Stimulated activated naive CD8-positive, alpha-beta T cell treated with anti-CD3 and anti-CD28 coated beads, Interleukin-15, Interleukin-2, amounts not matched to agents 100 ng/mL and 50 ng/mL, for 24 hours (primary cell): ENCODE measurements around the gene VGLL4.
A peak's percentile ranks its signal among the peaks of the same experiment; 100 is the strongest.

ENCODE experiments used
- H3K27ac Mint-ChIP-seq: one replicate; pipeline ENCODE4 v1.8.0; 2021; ENCODE audit warnings: mild to moderate bottlenecking, mixed read lengths
- H3K27me3 Mint-ChIP-seq: one replicate; pipeline ENCODE4 v1.8.0; 2021; ENCODE audit warnings: mixed read lengths
- H3K36me3 Mint-ChIP-seq: one replicate; pipeline ENCODE4 v1.8.0; 2021; ENCODE audit warnings: low read depth, mixed read lengths
- H3K4me1 Mint-ChIP-seq: one replicate; pipeline ENCODE4 v1.8.0; 2021; ENCODE audit warnings: low read depth, mixed read lengths
- H3K4me3 Mint-ChIP-seq: one replicate; pipeline ENCODE4 v1.8.0; 2021; ENCODE audit warnings: mild to moderate bottlenecking, mixed read lengths
- H3K9me3 Mint-ChIP-seq: one replicate; pipeline ENCODE4 v1.8.0; 2021; ENCODE audit warnings: mixed read lengths

VGLL4 gene

GRCh38 chr3:11566478-11566877 lies 77.2 kb downstream of the VGLL4 start:
- Mint-ChIP-seq H3K36me3 (peaks cover 21% of the 10 kb centered on the region), H3K27ac (peak overlapping the region; percentile 42), H3K4me1 (peaks cover 13% of the 10 kb centered on the region), H3K4me3 (no peak overlapping the region), H3K9me3 (no peaks in the 10 kb centered on the region), H3K27me3 (no peaks in the 10 kb centered on the region)

- peaks cover 11% of the 10 kb centered on the region for H3K4me1 Mint-ChIP-seq
- H3K36me3 Mint-ChIP-seq, result peaks cover 21% of the 10 kb centered on the region
- no peaks in the 10 kb centered on the region for H3K9me3 Mint-ChIP-seq
- H3K27me3 Mint-ChIP-seq, result no peaks in the 10 kb centered on the region
- no peak overlapping the region for H3K27ac Mint-ChIP-seq
- H3K4me3 Mint-ChIP-seq, result no peak overlapping the region
Observed at GRCh38 chr3:11565932-11566331, 77.8 kb downstream of the VGLL4 start.

- H3K27ac Mint-ChIP-seq, result no peak overlapping the region
- H3K4me1 Mint-ChIP-seq, result peaks cover 7% of the 10 kb centered on the region
- no peak overlapping the region for H3K4me3 Mint-ChIP-seq
- peaks cover 22% of the 10 kb centered on the region for H3K36me3 Mint-ChIP-seq
- no peaks in the 10 kb centered on the region for H3K27me3 Mint-ChIP-seq
- H3K9me3 Mint-ChIP-seq, result no peaks in the 10 kb centered on the region
Observed at GRCh38 chr3:11565492-11565891, 78.2 kb downstream of the VGLL4 start.

GRCh38 chr3:11565072-11565471 lies 78.6 kb downstream of the VGLL4 start:
- H3K36me3 Mint-ChIP-seq, result peaks cover 26% of the 10 kb centered on the region
- no peak overlapping the region for H3K27ac Mint-ChIP-seq
- peaks cover 7% of the 10 kb centered on the region for H3K4me1 Mint-ChIP-seq
- no peaks in the 10 kb centered on the region for H3K27me3 Mint-ChIP-seq
- H3K4me3 Mint-ChIP-seq, result no peak overlapping the region
- H3K9me3 Mint-ChIP-seq, result no peaks in the 10 kb centered on the region

GRCh38 chr3:11564577-11565001 lies 79.1 kb downstream of the VGLL4 start:
- no peak overlapping the region for H3K27ac Mint-ChIP-seq
- H3K4me3 Mint-ChIP-seq, result no peak overlapping the region
- peaks cover 7% of the 10 kb centered on the region for H3K4me1 Mint-ChIP-seq
- H3K9me3 Mint-ChIP-seq, result no peaks in the 10 kb centered on the region
- H3K27me3 Mint-ChIP-seq, result no peaks in the 10 kb centered on the region
- peaks cover 31% of the 10 kb centered on the region for H3K36me3 Mint-ChIP-seq

- H3K27ac Mint-ChIP-seq, result no peak overlapping the region
- peaks cover 31% of the 10 kb centered on the region for H3K36me3 Mint-ChIP-seq
- H3K27me3 Mint-ChIP-seq, result no peaks in the 10 kb centered on the region
- no peaks in the 10 kb centered on the region for H3K9me3 Mint-ChIP-seq
- H3K4me3 Mint-ChIP-seq, result no peak overlapping the region
- peaks cover 7% of the 10 kb centered on the region for H3K4me1 Mint-ChIP-seq
Observed at GRCh38 chr3:11563865-11564185, 79.9 kb downstream of the VGLL4 start.

- Mint-ChIP-seq H3K27ac (no peak overlapping the region), H3K27me3 (no peaks in the 10 kb centered on the region), H3K9me3 (no peaks in the 10 kb centered on the region), H3K4me3 (no peak overlapping the region), H3K36me3 (peaks cover 31% of the 10 kb centered on the region), H3K4me1 (peaks cover 6% of the 10 kb centered on the region)
Observed at GRCh38 chr3:11563159-11563864, 80.4 kb downstream of the VGLL4 start.

- peaks cover 39% of the 10 kb centered on the region for H3K36me3 Mint-ChIP-seq
- H3K4me3 Mint-ChIP-seq, result no peak overlapping the region
- H3K27me3 Mint-ChIP-seq, result no peaks in the 10 kb centered on the region
- peaks cover 9% of the 10 kb centered on the region for H3K4me1 Mint-ChIP-seq
- peak overlapping the region; percentile 6 for H3K27ac Mint-ChIP-seq
- no peaks in the 10 kb centered on the region for H3K9me3 Mint-ChIP-seq
Observed at GRCh38 chr3:11562277-11562881, 81.3 kb downstream of the VGLL4 start.

- Mint-ChIP-seq H3K9me3 (no peaks in the 10 kb centered on the region), H3K27me3 (no peaks in the 10 kb centered on the region), H3K36me3 (peaks cover 41% of the 10 kb centered on the region), H3K4me3 (no peak overlapping the region), H3K27ac (peak overlapping the region; percentile 58), H3K4me1 (peaks cover 12% of the 10 kb centered on the region)
Observed at GRCh38 chr3:11560746-11561145, 83.0 kb downstream of the VGLL4 start.

- H3K4me3 Mint-ChIP-seq, result no peak overlapping the region
- H3K27me3 Mint-ChIP-seq, result no peaks in the 10 kb centered on the region
- peaks cover 44% of the 10 kb centered on the region for H3K36me3 Mint-ChIP-seq
- peak overlapping the region; percentile 58 for H3K27ac Mint-ChIP-seq
- H3K9me3 Mint-ChIP-seq, result no peaks in the 10 kb centered on the region
- H3K4me1 Mint-ChIP-seq, result peaks cover 12% of the 10 kb centered on the region
Observed at GRCh38 chr3:11559816-11560633, 83.7 kb downstream of the VGLL4 start.

- Mint-ChIP-seq H3K4me3 (no peak overlapping the region), H3K4me1 (peaks cover 12% of the 10 kb centered on the region), H3K9me3 (no peaks in the 10 kb centered on the region), H3K27me3 (no peaks in the 10 kb centered on the region), H3K36me3 (peaks cover 43% of the 10 kb centered on the region), H3K27ac (no peak overlapping the region)
Observed at GRCh38 chr3:11558918-11559815, 84.5 kb downstream of the VGLL4 start.

GRCh38 chr3:11558411-11558903 lies 85.3 kb downstream of the VGLL4 start:
- H3K4me1 Mint-ChIP-seq, result peaks cover 12% of the 10 kb centered on the region
- H3K27me3 Mint-ChIP-seq, result no peaks in the 10 kb centered on the region
- H3K27ac Mint-ChIP-seq, result peak overlapping the region; percentile 72
- H3K36me3 Mint-ChIP-seq, result peaks cover 35% of the 10 kb centered on the region
- no peaks in the 10 kb centered on the region for H3K9me3 Mint-ChIP-seq
- H3K4me3 Mint-ChIP-seq, result no peak overlapping the region

GRCh38 chr3:11558002-11558401 lies 85.7 kb downstream of the VGLL4 start:
- peaks cover 12% of the 10 kb centered on the region for H3K4me1 Mint-ChIP-seq
- H3K36me3 Mint-ChIP-seq, result peaks cover 33% of the 10 kb centered on the region
- no peaks in the 10 kb centered on the region for H3K27me3 Mint-ChIP-seq
- peak overlapping the region; percentile 72 for H3K27ac Mint-ChIP-seq
- H3K9me3 Mint-ChIP-seq, result no peaks in the 10 kb centered on the region
- H3K4me3 Mint-ChIP-seq, result no peak overlapping the region

GRCh38 chr3:11556851-11557644 lies 86.7 kb downstream of the VGLL4 start:
- peaks cover 40% of the 10 kb centered on the region for H3K36me3 Mint-ChIP-seq
- peaks cover 12% of the 10 kb centered on the region for H3K4me1 Mint-ChIP-seq
- H3K27ac Mint-ChIP-seq, result no peak overlapping the region
- H3K27me3 Mint-ChIP-seq, result no peaks in the 10 kb centered on the region
- no peaks in the 10 kb centered on the region for H3K9me3 Mint-ChIP-seq
- H3K4me3 Mint-ChIP-seq, result no peak overlapping the region
